ENCODE measurements around the gene NEUROG1. TPM values are rescaled to one million over a fixed set of nuclear protein-coding genes. Genes with fewer than 3 reads are reported as not detected.
"Not testable (repeated sequence)": the region's sequence is repeated elsewhere in the genome, so short reads cannot be mapped to it uniquely, and the experiment has no call there.

Gene NEUROG1
- total and polyA plus RNA-seq, 5 donors from 2014 or later, result not detected

GRCh38 chr5:135497971-135498636 lies 37.7 kb downstream of the NEUROG1 start:
- H3K27me3 Mint-ChIP-seq, result peaks cover 20% of the 10 kb centered on the region
- no peaks in the 10 kb centered on the region for H3K36me3 Mint-ChIP-seq
- H3K27ac Mint-ChIP-seq, result no peak overlapping the region

GRCh38 chr5:135495531-135495930 lies 40.2 kb downstream of the NEUROG1 start:
- ATAC-seq (ENCODE audit: low read depth in 2 of 2), result not testable (repeated sequence)

More at GRCh38 chr5:135497971-135498636, 37.7 kb downstream of the NEUROG1 start:
- no peaks in the 10 kb centered on the region for H3K36me3 ChIP-seq (ENCODE audit: control insufficient read depth, insufficient read depth, low read length)
- no peak overlapping the region for H3K4me3 ChIP-seq (ENCODE audit: low read depth, low read length)
- no peaks in the 10 kb centered on the region for H3K9me3 ChIP-seq (ENCODE audit: control insufficient read depth in 2 of 2, low read length in 2 of 2)
- H3K27me3 ChIP-seq (ENCODE audit: control insufficient read depth, insufficient read depth, low read length), result peaks cover 2% of the 10 kb centered on the region
- H3K9me3 Mint-ChIP-seq, result peaks cover 0 to 2% (median 0%) of the 10 kb centered on the region in 7 donors
- no peak overlapping the region for H3K4me3 Mint-ChIP-seq
- no peaks in the 10 kb centered on the region for H3K4me1 ChIP-seq (ENCODE audit: control insufficient read depth, insufficient read depth, low read length, poor library complexity, severe bottlenecking)
- no peaks in the 10 kb centered on the region for H3K4me1 Mint-ChIP-seq
- no peak overlapping the region for H3K27ac ChIP-seq (ENCODE audit: insufficient read depth, low read length, poor library complexity, severe bottlenecking)
- DNase-seq (no peak), ATAC-seq (ENCODE audit: low read depth in 2 of 2) (no peak)

GRCh38 chr5:135494196-135494595 lies 41.6 kb downstream of the NEUROG1 start:
- peaks cover 42% of the 10 kb centered on the region for H3K27me3 Mint-ChIP-seq
- H3K36me3 Mint-ChIP-seq, result no peaks in the 10 kb centered on the region
- no peaks in the 10 kb centered on the region for H3K4me1 ChIP-seq (ENCODE audit: control insufficient read depth, insufficient read depth, low read length, poor library complexity, severe bottlenecking)
- no peaks in the 10 kb centered on the region for H3K36me3 ChIP-seq (ENCODE audit: control insufficient read depth, insufficient read depth, low read length)
- peaks cover 0 to 2% (median 0%) of the 10 kb centered on the region in 7 donors for H3K9me3 Mint-ChIP-seq
- no peak overlapping the region for H3K4me3 ChIP-seq (ENCODE audit: low read depth, low read length)
- H3K4me3 Mint-ChIP-seq, result no peak overlapping the region
- no peak for DNase-seq
- H3K27me3 ChIP-seq (ENCODE audit: control insufficient read depth, insufficient read depth, low read length), result peaks cover 12% of the 10 kb centered on the region
- H3K27ac Mint-ChIP-seq, result no peak overlapping the region
- ATAC-seq (ENCODE audit: low read depth in 2 of 2), result no peak
- H3K27ac ChIP-seq (ENCODE audit: insufficient read depth, low read length, poor library complexity, severe bottlenecking), result no peak overlapping the region
- H3K4me1 Mint-ChIP-seq, result peaks cover 0 to 5% (median 0%) of the 10 kb centered on the region in 4 donors
- H3K9me3 ChIP-seq (ENCODE audit: control insufficient read depth in 2 of 2, low read length in 2 of 2), result no peaks in the 10 kb centered on the region

More at GRCh38 chr5:135495531-135495930, 40.2 kb downstream of the NEUROG1 start:
- peaks cover 31% of the 10 kb centered on the region for H3K27me3 Mint-ChIP-seq
- H3K4me3 Mint-ChIP-seq; H3K36me3 Mint-ChIP-seq; H3K27ac Mint-ChIP-seq; H3K27ac ChIP-seq (ENCODE audit: insufficient read depth, low read length, poor library complexity, severe bottlenecking); H3K9me3 Mint-ChIP-seq; H3K4me1 ChIP-seq (ENCODE audit: control insufficient read depth, insufficient read depth, low read length, poor library complexity, severe bottlenecking); H3K4me1 Mint-ChIP-seq; H3K36me3 ChIP-seq (ENCODE audit: control insufficient read depth, insufficient read depth, low read length); DNase-seq; H3K4me3 ChIP-seq (ENCODE audit: low read depth, low read length); H3K9me3 ChIP-seq (ENCODE audit: control insufficient read depth in 2 of 2, low read length in 2 of 2): not testable (repeated sequence)
- H3K27me3 ChIP-seq (ENCODE audit: control insufficient read depth, insufficient read depth, low read length), result peaks cover 12% of the 10 kb centered on the region

DNA sequence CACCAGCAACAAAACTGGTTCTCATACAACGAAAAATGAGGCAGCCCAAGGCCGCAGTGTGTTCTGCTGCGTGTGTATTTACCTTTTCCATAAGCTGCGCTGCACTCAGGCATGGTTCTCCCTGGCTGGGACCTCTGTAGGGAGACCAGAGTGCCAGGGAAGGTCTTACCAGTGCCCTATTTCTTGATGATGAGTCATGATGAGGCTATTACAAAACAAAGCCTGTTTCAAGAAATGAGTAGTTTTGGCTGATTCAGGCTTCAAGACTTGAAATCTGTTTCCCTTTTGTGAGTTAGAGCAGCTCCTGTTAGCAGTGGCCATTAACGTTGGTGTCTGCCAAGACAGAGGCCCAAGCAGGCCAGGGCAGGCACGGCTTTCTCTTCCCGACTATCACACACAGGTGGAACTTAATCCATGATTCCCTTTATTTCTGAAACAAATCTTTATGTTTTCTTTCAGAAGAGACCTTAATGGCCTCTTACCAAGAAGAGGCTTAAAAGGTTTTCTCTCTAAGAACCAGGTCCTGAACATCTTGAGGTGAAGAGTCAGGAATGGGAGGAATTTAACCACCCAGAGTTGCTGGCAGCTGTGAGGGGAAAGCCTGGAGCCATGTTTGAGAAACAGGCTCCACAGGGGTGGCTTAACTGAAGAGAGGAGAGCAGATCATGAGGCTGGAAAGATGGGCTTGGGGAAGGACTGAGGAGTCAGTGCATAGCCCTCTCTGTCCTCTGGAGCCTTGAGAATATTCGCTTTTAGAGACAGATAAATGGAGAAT lies 42.2 kb downstream of the NEUROG1 start:
- Histone ChIP-seq H3K27me3 (ENCODE audit: control insufficient read depth, insufficient read depth, low read length) (peaks cover 12% of the 10 kb centered on the region), H3K9me3 (ENCODE audit: control insufficient read depth in 2 of 2, low read length in 2 of 2) (no peaks in the 10 kb centered on the region), H3K27ac (ENCODE audit: insufficient read depth, low read length, poor library complexity, severe bottlenecking) (no peak overlapping the region), H3K4me1 (ENCODE audit: control insufficient read depth, insufficient read depth, low read length, poor library complexity, severe bottlenecking) (no peaks in the 10 kb centered on the region), H3K4me3 (ENCODE audit: low read depth, low read length) (no peak overlapping the region), H3K36me3 (ENCODE audit: control insufficient read depth, insufficient read depth, low read length) (no peaks in the 10 kb centered on the region)
- ATAC-seq (ENCODE audit: low read depth in 2 of 2), result no peak
- no peak overlapping the region for H3K27ac Mint-ChIP-seq
- no peaks in the 10 kb centered on the region for H3K36me3 Mint-ChIP-seq
- H3K27me3 Mint-ChIP-seq, result peaks cover 44% of the 10 kb centered on the region
- H3K4me3 Mint-ChIP-seq, result no peak overlapping the region
- H3K4me1 Mint-ChIP-seq, result peaks cover 0 to 6% (median 0%) of the 10 kb centered on the region in 4 donors
- H3K9me3 Mint-ChIP-seq, result peaks cover 0 to 2% (median 0%) of the 10 kb centered on the region in 7 donors
- DNase-seq, result no peak

DNA sequence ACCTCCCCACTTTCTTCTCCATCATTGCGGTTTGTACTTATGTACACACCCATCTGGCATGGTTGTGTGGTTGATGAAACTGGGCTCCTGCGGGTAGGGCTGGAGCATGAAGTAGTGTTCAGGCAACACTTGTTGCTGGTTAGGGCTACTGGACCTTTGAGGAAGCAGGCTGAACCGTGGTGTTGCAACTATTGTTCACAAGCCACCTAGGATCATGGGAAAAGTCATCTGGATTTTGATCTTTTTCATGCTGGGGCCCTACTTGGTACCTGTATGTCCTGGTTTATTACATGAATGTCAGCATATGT lies 43.5 kb downstream of the NEUROG1 start:
- Mint-ChIP-seq H3K4me1 (peaks cover 0 to 9% (median 1%) of the 10 kb centered on the region in 4 donors), H3K36me3 (no peaks in the 10 kb centered on the region), H3K9me3 (peaks cover 0 to 2% (median 0%) of the 10 kb centered on the region in 7 donors), H3K27me3 (peaks cover 56% of the 10 kb centered on the region), H3K27ac (no peak overlapping the region), H3K4me3 (no peak overlapping the region)
- Histone ChIP-seq H3K4me3 (ENCODE audit: low read depth, low read length) (no peak overlapping the region), H3K4me1 (ENCODE audit: control insufficient read depth, insufficient read depth, low read length, poor library complexity, severe bottlenecking) (no peaks in the 10 kb centered on the region), H3K9me3 (ENCODE audit: control insufficient read depth in 2 of 2, low read length in 2 of 2) (no peaks in the 10 kb centered on the region), H3K27ac (ENCODE audit: insufficient read depth, low read length, poor library complexity, severe bottlenecking) (no peak overlapping the region), H3K36me3 (ENCODE audit: control insufficient read depth, insufficient read depth, low read length) (no peaks in the 10 kb centered on the region), H3K27me3 (ENCODE audit: control insufficient read depth, insufficient read depth, low read length) (peaks cover 18% of the 10 kb centered on the region)
- no peak for ATAC-seq (ENCODE audit: low read depth in 2 of 2)
- DNase-seq, result no peak

DNA sequence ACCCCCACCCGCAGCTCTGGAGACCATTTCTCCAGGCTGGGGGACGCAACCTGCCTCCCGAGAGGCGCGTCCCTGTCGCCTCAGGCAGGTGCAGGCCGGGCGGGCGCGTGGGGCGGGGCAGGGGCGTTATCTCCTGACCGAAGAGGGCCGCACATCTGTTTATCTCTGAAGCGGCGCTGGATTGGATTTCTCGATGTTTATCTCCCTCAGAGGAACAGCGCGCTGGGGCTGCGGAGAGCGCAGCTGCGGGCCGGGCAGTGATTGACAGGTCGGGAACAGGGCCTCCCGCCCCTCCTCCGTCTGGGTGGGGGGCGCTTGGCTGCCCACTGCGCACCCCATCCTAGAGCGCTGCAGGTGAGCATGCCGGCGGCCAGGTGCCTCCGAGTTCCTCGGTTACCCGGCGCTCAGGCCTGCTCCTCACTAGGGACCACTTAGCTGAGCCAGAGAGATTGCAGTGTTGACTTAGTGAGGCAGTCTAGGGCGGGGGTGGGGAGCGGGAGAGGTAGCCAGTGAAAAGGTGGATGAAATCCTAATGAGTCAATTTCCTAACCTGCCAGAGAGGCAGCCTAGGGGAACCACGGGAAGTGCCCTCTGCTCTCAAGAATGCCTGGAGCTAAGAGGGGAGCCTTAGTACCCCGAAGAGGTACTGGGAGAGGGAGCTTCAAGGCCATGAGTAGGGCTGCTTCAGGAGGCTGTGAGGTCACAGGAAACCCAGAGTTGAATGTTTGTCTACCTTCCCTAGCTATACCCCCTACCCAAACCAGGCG lies 44.0 kb downstream of the NEUROG1 start:
- Histone ChIP-seq H3K27me3 (ENCODE audit: control insufficient read depth, insufficient read depth, low read length) (peaks cover 22% of the 10 kb centered on the region), H3K36me3 (ENCODE audit: control insufficient read depth, insufficient read depth, low read length) (no peaks in the 10 kb centered on the region), H3K4me1 (ENCODE audit: control insufficient read depth, insufficient read depth, low read length, poor library complexity, severe bottlenecking) (no peaks in the 10 kb centered on the region), H3K27ac (ENCODE audit: insufficient read depth, low read length, poor library complexity, severe bottlenecking) (no peak overlapping the region), H3K9me3 (ENCODE audit: control insufficient read depth in 2 of 2, low read length in 2 of 2) (no peaks in the 10 kb centered on the region), H3K4me3 (ENCODE audit: low read depth, low read length) (no peak overlapping the region)
- DNase-seq (no peak), ATAC-seq (ENCODE audit: low read depth in 2 of 2) (no peak)
- Mint-ChIP-seq H3K9me3 (peaks cover 0 to 2% (median 0%) of the 10 kb centered on the region in 7 donors), H3K27ac (no peak overlapping the region), H3K36me3 (no peaks in the 10 kb centered on the region), H3K4me1 (peaks cover 0 to 9% (median 1%) of the 10 kb centered on the region in 4 donors), H3K4me3 (no peak overlapping the region), H3K27me3 (peaks cover 61% of the 10 kb centered on the region)

DNA sequence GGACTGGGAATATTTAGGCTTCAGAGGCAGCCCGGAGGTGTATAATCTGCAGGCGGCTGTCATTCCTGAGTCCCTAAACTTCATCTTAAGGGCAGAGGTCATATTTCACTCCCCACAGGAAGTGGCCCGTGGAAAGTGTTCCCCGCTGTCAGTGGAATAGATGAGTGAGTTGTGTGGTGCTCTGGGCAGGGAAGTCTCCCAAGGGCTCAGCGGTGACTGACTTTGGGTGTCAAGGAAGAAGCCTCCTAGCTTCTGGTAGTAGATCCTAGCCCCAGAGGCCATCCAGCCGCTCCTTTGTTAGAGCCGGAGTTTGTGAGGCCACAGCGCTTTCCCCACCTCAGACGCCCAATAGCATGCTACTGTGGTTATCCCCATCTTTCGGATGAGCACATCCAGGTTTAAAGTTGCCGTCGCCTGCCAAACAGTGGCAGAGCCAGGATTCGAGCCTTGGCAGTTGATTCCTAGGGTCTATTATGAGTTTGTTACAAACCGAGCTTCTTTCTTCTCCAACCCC lies 44.7 kb downstream of the NEUROG1 start:
- no peak for ATAC-seq (ENCODE audit: low read depth in 2 of 2)
- Mint-ChIP-seq H3K27me3 (peaks cover 65% of the 10 kb centered on the region), H3K4me3 (no peak overlapping the region), H3K36me3 (no peaks in the 10 kb centered on the region), H3K27ac (no peak overlapping the region), H3K4me1 (peaks cover 0 to 9% (median 1%) of the 10 kb centered on the region in 4 donors), H3K9me3 (peaks cover 0 to 2% (median 0%) of the 10 kb centered on the region in 7 donors)
- H3K4me3 ChIP-seq (ENCODE audit: low read depth, low read length), result no peak overlapping the region
- no peak overlapping the region for H3K27ac ChIP-seq (ENCODE audit: insufficient read depth, low read length, poor library complexity, severe bottlenecking)
- H3K27me3 ChIP-seq (ENCODE audit: control insufficient read depth, insufficient read depth, low read length), result peaks cover 24% of the 10 kb centered on the region
- no peak for DNase-seq
- H3K4me1 ChIP-seq (ENCODE audit: control insufficient read depth, insufficient read depth, low read length, poor library complexity, severe bottlenecking), result no peaks in the 10 kb centered on the region
- H3K9me3 ChIP-seq (ENCODE audit: control insufficient read depth in 2 of 2, low read length in 2 of 2), result no peaks in the 10 kb centered on the region
- no peaks in the 10 kb centered on the region for H3K36me3 ChIP-seq (ENCODE audit: control insufficient read depth, insufficient read depth, low read length)

Measured in CD4-positive, CD25-positive, alpha-beta regulatory T cell (primary cell).